ENCODE measurements around the gene ASB15. TPM values are rescaled to one million over a fixed set of nuclear protein-coding genes. Genes with fewer than 3 reads are reported as not detected.

ASB15 gene
- total and polyA plus RNA-seq, 2 of the 8 experiments (the other 6 are each of a cell fraction or from before 2014, with no cell fraction given): not detected

- TF ChIP-seq USF2 (IDR thresholded peaks at IDR 0.05; ENCODE audit: low read length): no peak
- TF ChIP-seq HDAC6 (IDR thresholded peaks at IDR 0.05; ENCODE audit: low read depth, low read length): no peak
Measured at GRCh38 chr7:123598657-123599056, 3.0 kb upstream of the ASB15 start (continued).
